Right renal pelvis (tissue), 4 donors: Measurements from ENCODE around the gene HBP1. TPM values are rescaled to one million over a fixed set of nuclear protein-coding genes. Genes with fewer than 3 reads are reported as not detected.
"Not testable (repeated sequence)": the region's sequence is repeated elsewhere in the genome, so short reads cannot be mapped to it uniquely, and the experiment has no call there.

Experiments used
- DNase-seq, 4 donors: peaks; one replicate each; pipeline ENCODE4 v3.0.0-alpha.2; 2013; ENCODE audit warnings: low read depth in 4 of 4, low spot score in 3 of 4, missing footprints in 1 of 4
- polyA plus RNA-seq, 4 donors: library from polyadenylated mRNA; unstranded; fragments of 120-200 nt; gene quantifications; one replicate each; pipeline ENCODE4 v1.2.1, GENCODE V29; 2013; ENCODE audit not compliant: insufficient read length in 4 of 4

The HBP1 gene, protein sequence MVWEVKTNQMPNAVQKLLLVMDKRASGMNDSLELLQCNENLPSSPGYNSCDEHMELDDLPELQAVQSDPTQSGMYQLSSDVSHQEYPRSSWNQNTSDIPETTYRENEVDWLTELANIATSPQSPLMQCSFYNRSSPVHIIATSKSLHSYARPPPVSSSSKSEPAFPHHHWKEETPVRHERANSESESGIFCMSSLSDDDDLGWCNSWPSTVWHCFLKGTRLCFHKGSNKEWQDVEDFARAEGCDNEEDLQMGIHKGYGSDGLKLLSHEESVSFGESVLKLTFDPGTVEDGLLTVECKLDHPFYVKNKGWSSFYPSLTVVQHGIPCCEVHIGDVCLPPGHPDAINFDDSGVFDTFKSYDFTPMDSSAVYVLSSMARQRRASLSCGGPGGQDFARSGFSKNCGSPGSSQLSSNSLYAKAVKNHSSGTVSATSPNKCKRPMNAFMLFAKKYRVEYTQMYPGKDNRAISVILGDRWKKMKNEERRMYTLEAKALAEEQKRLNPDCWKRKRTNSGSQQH
- 100 to 1,000 TPM; 104 to 138 (median 133) TPM for polyA plus RNA-seq

GRCh38 chr7:107168233-107169119 lies at the start of gene HBP1:
Gene HBP1, plus strand, starts transcription at chr7:107169003. Its CDS starts 10,891 bp downstream, at chr7:107179894.
- peak; percentile 99 to 100 (median 100) for DNase-seq

- no peak for DNase-seq
Observed at GRCh38 chr7:107119376-107120105, 49.3 kb upstream of the HBP1 start.

DNA sequence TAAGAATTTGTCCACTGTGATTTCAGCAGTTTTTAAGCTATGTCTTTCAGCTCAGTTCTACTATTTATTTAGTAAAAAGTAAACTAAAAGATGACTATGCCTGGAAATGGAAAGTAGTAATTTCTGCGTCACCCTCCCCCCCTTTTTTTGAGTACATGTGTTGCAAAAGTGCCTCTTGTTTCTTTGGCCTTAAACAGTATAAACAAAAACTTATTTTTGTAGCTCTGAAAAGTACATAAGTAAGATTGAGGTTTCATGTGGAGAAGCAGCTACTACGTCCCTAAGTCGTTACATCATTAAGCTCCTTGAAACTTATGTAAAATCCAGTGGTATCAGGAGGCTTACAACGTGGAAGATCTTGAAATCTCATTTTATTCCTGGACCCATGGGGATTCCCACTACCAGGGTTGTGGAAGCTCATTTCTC lies 46.3 kb upstream of the HBP1 start:
- no peak for DNase-seq

DNA sequence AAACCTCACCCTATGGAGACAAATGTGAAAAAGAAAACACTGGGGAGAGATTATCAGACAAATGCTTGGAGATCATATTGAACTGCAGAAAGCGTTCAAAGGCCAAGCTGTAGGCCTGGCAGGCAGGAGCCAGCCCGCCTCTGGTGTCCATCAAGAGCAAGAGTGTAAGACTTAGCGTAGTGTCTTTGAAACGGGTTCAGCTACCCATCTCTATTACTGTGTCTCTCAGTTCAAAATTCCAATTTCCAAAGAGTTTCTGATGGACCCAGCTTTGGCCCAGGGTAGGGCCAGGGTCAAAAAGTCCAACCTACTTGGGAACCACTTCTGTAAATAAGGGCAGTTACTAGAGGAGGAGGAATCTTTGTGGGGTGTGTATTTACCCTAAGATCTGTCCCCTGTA lies 45.4 kb upstream of the HBP1 start:
- no peak for DNase-seq

DNA sequence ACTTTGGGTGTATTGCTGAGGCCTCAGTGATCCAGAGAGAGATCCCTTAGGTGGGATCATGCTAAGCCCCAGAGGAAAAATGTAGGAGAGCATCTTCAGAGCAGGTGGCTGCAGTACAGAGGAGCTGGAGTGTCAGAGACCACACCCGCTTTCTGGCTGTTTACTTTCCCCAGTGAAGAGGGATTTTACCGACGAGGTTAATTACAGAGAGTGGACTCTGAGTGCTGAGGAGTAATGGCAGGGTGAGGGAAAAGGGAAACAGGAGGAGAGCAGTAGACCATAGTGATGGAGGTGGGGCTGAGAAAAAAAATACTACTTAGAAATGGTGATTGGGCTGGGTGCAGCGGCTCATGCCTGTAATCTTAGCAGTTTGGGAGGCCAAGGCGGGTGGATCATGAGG lies 43.3 kb upstream of the HBP1 start:
- no peak for DNase-seq

- no peak for DNase-seq
Observed at GRCh38 chr7:107128217-107128616, 40.6 kb upstream of the HBP1 start.

GRCh38 chr7:107128748-107129147 lies 40.1 kb upstream of the HBP1 start:
- DNase-seq, result no peak

DNA sequence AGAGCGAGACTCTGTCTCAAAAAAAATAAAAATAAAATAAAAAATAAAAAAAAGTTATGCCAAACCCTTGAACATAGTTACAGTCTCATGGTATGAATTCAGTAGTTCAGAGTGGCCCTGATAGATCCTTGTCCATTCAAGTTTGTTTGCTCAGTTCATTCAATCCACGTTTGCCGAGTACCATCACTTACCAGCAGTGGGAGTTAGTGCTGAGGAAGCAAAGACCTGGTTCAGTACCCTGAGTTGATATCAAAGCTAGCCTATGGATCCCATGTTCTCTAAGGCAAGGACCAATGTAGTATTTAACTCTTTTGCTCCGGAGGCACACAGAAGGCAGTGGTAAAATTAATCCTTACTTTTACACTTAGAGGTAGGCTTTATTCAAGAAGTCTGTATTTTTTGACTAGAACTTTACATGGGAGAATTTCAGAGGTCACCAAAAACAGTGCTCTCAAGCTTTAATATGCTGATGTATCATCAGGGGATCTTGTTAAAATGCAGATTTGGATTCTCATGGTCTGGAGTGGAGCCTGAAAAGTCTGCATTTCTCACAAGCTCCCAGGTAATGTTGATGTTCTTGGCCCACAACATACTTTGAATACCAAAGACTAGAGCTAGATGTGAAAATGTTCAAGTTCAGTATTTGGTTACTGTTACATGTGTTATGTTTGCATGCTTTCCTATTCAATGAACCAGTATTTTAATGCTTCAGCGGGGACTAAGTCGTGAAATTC lies 38.1 kb upstream of the HBP1 start:
- no peak for DNase-seq

DNA sequence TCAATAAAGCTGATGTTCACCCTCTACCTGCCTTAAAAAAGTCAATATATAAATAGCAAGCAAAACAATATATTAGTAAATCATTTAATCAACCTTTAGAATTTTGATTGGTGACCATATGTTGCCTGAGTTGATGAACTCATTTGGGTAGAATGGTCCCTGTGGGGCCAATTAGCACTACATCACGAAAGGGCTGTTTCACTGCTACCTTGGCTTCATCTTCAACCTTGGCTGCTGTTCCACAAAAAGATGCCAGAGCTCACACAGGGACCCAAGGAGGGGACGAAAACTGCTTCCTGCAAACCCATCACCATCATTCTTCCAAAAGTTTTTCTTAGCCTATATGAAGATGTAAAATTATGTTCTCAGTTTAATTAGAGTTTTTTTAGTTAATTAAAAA lies 35.4 kb upstream of the HBP1 start:
- no peak for DNase-seq

- no peak for DNase-seq
Observed at GRCh38 chr7:107138696-107139420, 29.9 kb upstream of the HBP1 start.

GRCh38 chr7:107143875-107144274 lies 24.9 kb upstream of the HBP1 start:
- DNase-seq, result not testable (repeated sequence)

- DNase-seq, result no peak
Observed at GRCh38 chr7:107145067-107145838, 23.6 kb upstream of the HBP1 start.

DNA sequence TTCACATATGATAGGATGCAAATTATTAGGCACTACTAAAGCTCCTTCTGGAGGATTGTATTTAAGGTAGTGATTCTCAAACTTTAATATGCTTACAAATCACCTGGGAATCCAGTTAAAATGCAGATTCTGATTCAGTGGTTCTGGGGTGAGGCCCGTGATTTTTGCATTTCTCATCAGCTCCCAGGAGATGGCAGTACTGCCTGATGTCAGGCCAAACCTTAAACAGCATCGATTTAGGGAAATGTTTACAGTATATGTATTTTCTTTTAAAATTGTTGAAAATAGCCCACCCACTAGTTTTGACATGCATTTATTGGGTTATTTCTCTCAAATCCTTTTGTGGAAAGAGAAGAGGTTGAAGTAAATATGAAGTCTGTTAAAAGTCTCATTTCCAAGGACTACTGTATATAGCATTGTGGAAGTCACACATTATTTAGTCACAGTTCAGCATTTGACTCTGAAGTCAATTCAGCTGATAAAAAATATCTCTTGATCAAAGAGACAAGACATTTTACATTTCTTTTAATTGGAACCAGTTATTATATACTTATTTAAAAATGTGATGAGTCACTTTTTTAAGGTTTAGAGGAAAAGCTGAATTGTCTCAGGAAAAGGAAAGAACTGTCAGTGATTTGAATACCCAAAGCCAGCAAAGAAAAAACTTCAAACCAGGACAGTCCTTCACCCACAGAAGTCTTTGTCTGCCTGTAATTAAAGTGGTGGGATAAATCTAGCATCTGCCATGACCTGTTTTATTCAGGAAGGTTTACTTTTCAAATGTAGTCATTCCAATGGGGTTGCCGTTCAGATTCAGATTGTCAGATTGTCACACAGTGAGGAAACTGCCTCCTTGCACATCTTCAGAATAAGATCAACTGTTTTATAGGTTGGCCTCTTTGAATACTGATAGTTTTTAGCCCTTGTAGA lies 21.1 kb upstream of the HBP1 start:
- no peak for DNase-seq

DNA sequence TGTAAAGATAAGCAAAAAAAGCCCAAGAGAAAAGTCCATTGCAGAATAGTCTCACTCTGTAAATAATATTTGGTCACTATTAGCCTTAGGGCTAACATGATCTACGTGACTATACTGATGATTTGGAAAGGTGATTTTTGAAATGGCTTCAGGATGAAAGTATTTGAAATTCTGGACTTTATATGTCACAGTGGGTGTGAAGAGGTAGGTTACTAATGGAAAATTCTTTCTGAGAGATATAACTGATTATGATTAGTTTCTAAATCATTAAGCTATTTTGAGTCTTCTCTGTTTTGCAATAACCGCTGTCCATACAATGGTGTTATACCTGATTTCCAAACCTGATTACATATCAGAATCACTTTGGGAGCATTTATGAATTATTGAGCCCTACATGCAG lies 20.1 kb upstream of the HBP1 start:
- no peak for DNase-seq

DNA sequence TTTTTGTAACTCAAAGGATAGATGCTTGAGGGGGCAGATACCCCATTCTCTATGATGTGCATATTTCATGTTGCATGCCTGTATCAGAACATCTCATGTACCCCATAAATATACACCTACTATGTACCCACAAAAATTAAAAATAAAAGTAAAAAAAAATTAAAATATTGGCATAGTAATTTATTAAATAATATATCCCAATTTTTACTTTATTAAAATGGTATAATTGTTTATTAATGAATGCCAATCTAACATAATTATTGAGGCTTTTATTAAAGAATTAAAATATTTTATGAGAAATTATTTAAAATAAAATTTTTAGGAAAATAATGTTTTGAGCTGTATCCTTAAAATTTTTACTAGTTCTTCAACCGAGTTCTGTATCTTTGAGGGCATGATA lies 18.9 kb upstream of the HBP1 start:
- DNase-seq, result no peak

GRCh38 chr7:107150375-107151073 lies 18.3 kb upstream of the HBP1 start:
- peak; percentile 49 to 75 (median 62) for DNase-seq

- no peak for DNase-seq
Observed at GRCh38 chr7:107151538-107151937, 17.3 kb upstream of the HBP1 start.
